ENCODE results near the gene TMC1.

The TMC1 gene

GRCh38 chr9:72726947-72727346 lies 205.5 kb downstream of the TMC1 start:
- H3K27ac ChIP-seq: no peak overlapping the region
- H3K4me3 ChIP-seq: no peak overlapping the region
- TF ChIP-seq CTCF (IDR thresholded peaks at IDR 0.05): no peak
- DNase-seq (ENCODE audit: low spot score): no peak

GRCh38 chr9:72728031-72728770 lies 206.8 kb downstream of the TMC1 start:
- TF ChIP-seq CTCF (IDR thresholded peaks at IDR 0.05): no peak
- no peak for DNase-seq (ENCODE audit: low spot score)
- no peak overlapping the region for H3K4me3 ChIP-seq

GRCh38 chr9:72733895-72734294 lies 212.5 kb downstream of the TMC1 start:
- H3K4me3 ChIP-seq: no peak overlapping the region
- H3K27ac ChIP-seq: no peak overlapping the region
- no peak for TF ChIP-seq CTCF (IDR thresholded peaks at IDR 0.05)
- DNase-seq (ENCODE audit: low spot score): no peak

More at GRCh38 chr9:72728031-72728770, 206.8 kb downstream of the TMC1 start:
- no peak overlapping the region for H3K27ac ChIP-seq

- Histone ChIP-seq H3K27ac (no peak overlapping the region), H3K4me3 (no peak overlapping the region)
- DNase-seq (ENCODE audit: low spot score): no peak
- TF ChIP-seq CTCF (IDR thresholded peaks at IDR 0.05): no peak
Observed at GRCh38 chr9:72734631-72735030, 213.2 kb downstream of the TMC1 start.

- no peak for TF ChIP-seq CTCF (IDR thresholded peaks at IDR 0.05)
- no peak overlapping the region for H3K27ac ChIP-seq
- no peak for DNase-seq (ENCODE audit: low spot score)
- no peak overlapping the region for H3K4me3 ChIP-seq
Observed at GRCh38 chr9:72743836-72744235, 222.4 kb downstream of the TMC1 start.

- H3K4me3 ChIP-seq: no peak overlapping the region
- no peak for TF ChIP-seq CTCF (IDR thresholded peaks at IDR 0.05)
- no peak overlapping the region for H3K27ac ChIP-seq
- DNase-seq (ENCODE audit: low spot score): no peak
Observed at GRCh38 chr9:72749276-72749675, 227.9 kb downstream of the TMC1 start.

GRCh38 chr9:72751541-72751940 lies 230.1 kb downstream of the TMC1 start:
- no peak for DNase-seq (ENCODE audit: low spot score)
- H3K4me3 ChIP-seq: no peak overlapping the region
- no peak overlapping the region for H3K27ac ChIP-seq
- TF ChIP-seq CTCF (IDR thresholded peaks at IDR 0.05): no peak
